Endothelial cell of umbilical vein (primary cell): ENCODE results near the gene SH3BP5. TPM values are rescaled to one million over a fixed set of nuclear protein-coding genes. Genes with fewer than 3 reads are reported as not detected.

ENCODE experiments used
- BruUV-seq: library from RNA; stranded (reverse); fragments of 400-500 nt; replicated peaks from 2 replicates; lab custom pipeline; 2021; lab: Mats Ljungman, UMichigan
- CTCF ChIA-PET: fragments of 300-600, 350-600 bp; sonication (Branson Sonifier 250); formaldehyde crosslinking; loops from one replicate; lab custom pipeline; 2021; ENCODE audit warnings: antibody characterized with exemption, inconsistent platforms; lab: Charles Lee
- POLR2A ChIA-PET: fragments of 300-600, 350-600 bp; sonication (Branson Sonifier 250); formaldehyde crosslinking; loops from one replicate; lab custom pipeline; 2021; ENCODE audit warnings: antibody characterized with exemption, inconsistent platforms; lab: Charles Lee
- DNase-seq: peaks from one replicate; pipeline ENCODE4 v3.0.0-alpha.2; 2011; ENCODE audit warnings: low read depth, low spot score
- FAIRE-seq: peaks from 2 replicates; lab custom pipeline; 2011; peaks lifted over from hg19 to GRCh38; lab: Jason Lieb, UNC
- H2AFZ ChIP-seq: 2 replicates; pipeline ENCODE4 v1.6.0; 2012; ENCODE audit warnings: low read depth, low read length, control low read depth, inconsistent platforms
- H3K27ac ChIP-seq: 2 replicates; pipeline ENCODE4 v1.5.1; 2011; ENCODE audit warnings: low read depth, mild to moderate bottlenecking, control low read depth, low read length, moderate library complexity; ENCODE audit not compliant: insufficient read depth
- H3K27me3 ChIP-seq, 2 experiments: 2 replicates each; pipeline versions ENCODE4 v1.6.0 to v1.6.1; 2011; ENCODE audit warnings: low read length in 2 of 2, mixed read lengths in 1 of 2; ENCODE audit not compliant: control insufficient read depth in 2 of 2, insufficient read depth in 2 of 2
- H3K36me3 ChIP-seq, 2 experiments: 2 replicates in 1 of 2; 3 replicates in 1 of 2; pipeline ENCODE4 v1.5.1; 2011; ENCODE audit warnings: low read length in 2 of 2, mild to moderate bottlenecking in 1 of 2, moderate library complexity in 1 of 2; ENCODE audit not compliant: control insufficient read depth in 2 of 2, insufficient read depth in 2 of 2; ENCODE audit errors: extremely low read depth in 1 of 2
- H3K4me1 ChIP-seq: 3 replicates; pipeline ENCODE4 v1.5.1; 2011; ENCODE audit warnings: mild to moderate bottlenecking, low read length; ENCODE audit not compliant: control insufficient read depth, insufficient read depth; ENCODE audit errors: extremely low read depth
- H3K4me2 ChIP-seq: 2 replicates; pipeline ENCODE4 v1.6.1; 2011; ENCODE audit warnings: low read length, control low read depth, mixed read lengths; ENCODE audit not compliant: insufficient read depth
- H3K4me3 ChIP-seq, 3 experiments: fragments of 200-600 bp in 1 of 3; sonication (generic), shearing (Covaris generic) in 1 of 3; replicated peaks in 1 of 3; 2 replicates each; pipeline ENCODE4 v1.5.1; 2011 to 2016; ENCODE audit warnings: control low read depth in 3 of 3, low read length in 3 of 3, mild to moderate bottlenecking in 2 of 3, inconsistent platforms in 1 of 3, low read depth in 1 of 3, moderate library complexity in 1 of 3; ENCODE audit not compliant: insufficient read depth in 1 of 3
- H3K79me2 ChIP-seq: 2 replicates; pipeline ENCODE4 v1.6.0; 2012; ENCODE audit warnings: low read length, inconsistent platforms; ENCODE audit not compliant: control insufficient read depth, insufficient read depth
- H3K9ac ChIP-seq: replicated peaks from 2 replicates; pipeline ENCODE3; 2011; ENCODE audit warnings: low read length, control low read depth; ENCODE audit not compliant: insufficient read depth; ENCODE audit errors: extremely low read depth
- H3K9me1 ChIP-seq: replicated peaks from 3 replicates; pipeline ENCODE4 v1.6.0; 2011; ENCODE audit warnings: mild to moderate bottlenecking, low read length; ENCODE audit not compliant: control insufficient read depth, insufficient read depth; ENCODE audit errors: extremely low read depth
- H3K9me3 ChIP-seq: replicated peaks from 2 replicates; pipeline ENCODE4 v1.5.1; 2012; ENCODE audit warnings: low read length, inconsistent platforms; ENCODE audit not compliant: control insufficient read depth, insufficient read depth
- H4K20me1 ChIP-seq: replicated peaks from 2 replicates; pipeline ENCODE3; 2011; ENCODE audit warnings: mild to moderate bottlenecking, low read length; ENCODE audit not compliant: control insufficient read depth, insufficient read depth; ENCODE audit errors: extremely low read depth
- CTCF ChIP-seq, 2 donors: IDR thresholded peaks; 1 replicate in 1 of 2; 2 replicates in 1 of 2; pipeline ENCODE4 v1.5.1; 2011; ENCODE audit warnings: low read length in 2 of 2, mild to moderate bottlenecking in 2 of 2, moderate library complexity in 2 of 2, control low read depth in 1 of 2, inconsistent platforms in 1 of 2, low read depth in 1 of 2; ENCODE audit not compliant: insufficient read depth in 1 of 2; ENCODE audit errors: extremely low read depth in 1 of 2
- EZH2 ChIP-seq: IDR thresholded peaks from 2 replicates; pipeline ENCODE4 v1.6.1; 2012; ENCODE audit warnings: borderline replicate concordance, low read depth, mild to moderate bottlenecking, moderate library complexity, low read length, inconsistent platforms; ENCODE audit not compliant: severe bottlenecking
- FOS ChIP-seq: IDR thresholded peaks from 2 replicates; pipeline ENCODE4 v1.6.1; 2011; ENCODE audit warnings: mild to moderate bottlenecking, low read length, moderate library complexity, borderline replicate concordance; ENCODE audit not compliant: insufficient read depth
- GATA2 ChIP-seq: IDR thresholded peaks from 2 replicates; pipeline ENCODE4 v1.7.0; 2011; ENCODE audit warnings: low read depth, mild to moderate bottlenecking, moderate library complexity, mixed read lengths, low read length; ENCODE audit not compliant: insufficient read length, insufficient read depth
- JUN ChIP-seq: IDR thresholded peaks from 2 replicates; pipeline ENCODE4 v1.6.1; 2011; ENCODE audit warnings: borderline replicate concordance, low read depth; ENCODE audit not compliant: insufficient read length, insufficient read depth
- MAX ChIP-seq: IDR thresholded peaks from 2 replicates; pipeline ENCODE4 v1.6.1; 2011; ENCODE audit not compliant: insufficient read depth, insufficient read length
- MYC ChIP-seq: IDR thresholded peaks from one replicate; pipeline ENCODE4 v1.6.1; 2011; ENCODE audit warnings: mild to moderate bottlenecking, low read depth, low read length
- POLR2A ChIP-seq: IDR thresholded peaks from 2 replicates; pipeline ENCODE4 v1.6.1; 2012; ENCODE audit warnings: low read depth, mild to moderate bottlenecking, control low read depth, low read length
- POLR2AphosphoS5 ChIP-seq: IDR thresholded peaks from 2 replicates; pipeline ENCODE4 v1.6.1; 2012; ENCODE audit warnings: low read depth, mild to moderate bottlenecking, control low read depth, low read length, moderate library complexity; ENCODE audit not compliant: insufficient read depth
- dilution Hi-C: fragments of 300-500 bp; cut with MboI; formaldehyde crosslinking; loops from one replicate; pipeline ENCODE4 v1.15.0; 2019; ENCODE audit warnings: low sequenced_read_pairs; ENCODE audit not compliant: extremely low pct_ligation_motif_present
- intact Hi-C: fragments of 100-400 bp; cut with micrococcal nuclease; formaldehyde crosslinking; loops from one replicate; pipeline ENCODE4 v1.10.0; 2022
- polyA plus RNA-seq, 4 experiments: library from polyadenylated mRNA; depleted of rRNA in 3 of 4; stranded (reverse) in 3 of 4; unstranded in 1 of 4; fragments of >200 nt; gene quantifications; 2 replicates each; pipeline versions ENCODE4 v1.2.1 to v1.2.3, GENCODE V29; 2011 to 2012; ENCODE audit warnings: missing spikeins in 1 of 4
- total RNA-seq: library from RNA; stranded (reverse); gene quantifications from 2 replicates; pipeline ENCODE4 v1.2.3, GENCODE V29; 2021

Gene SH3BP5
- total and polyA plus RNA-seq, 2 donors (not counting 3 experiments of a cell fraction or from before 2014, with no cell fraction given): 35.3 to 76.3 TPM

- CTCF ChIA-PET: interaction anchor here (0.8 kb wide), 1 partner anchor 10 kb away, joined by 3 read pairs; no protein-coding TSS in a partner anchor
- DNase-seq (no peak), FAIRE-seq (no peak)
- Histone ChIP-seq H3K27ac (no peak overlapping the region), H3K9me3 (no peaks in the 10 kb centered on the region), H3K79me2 (peaks cover 83% of the 10 kb centered on the region), H2AFZ (no peak overlapping the region), H3K27me3 (no peaks in the 10 kb centered on the region), H3K4me1 (no peaks in the 10 kb centered on the region), H3K9me1 (no peaks in the 10 kb centered on the region), H3K9ac (no peak overlapping the region), H4K20me1 (no peaks in the 10 kb centered on the region), H3K4me2 (no peak overlapping the region), H3K4me3 (no peak overlapping the region), H3K36me3 (peaks cover 0 to 2% of the 10 kb centered on the region in 2 experiments)
- intact Hi-C loops (no loop called here), dilution Hi-C loops (no loop called here)
- POLR2A ChIA-PET: interaction anchor here (0.6 kb wide), 1 partner anchor 9 kb away, joined by 8 read pairs; no protein-coding TSS in a partner anchor
- no TSS peak for BruUV-seq
- TF ChIP-seq CTCF (IDR thresholded peaks at IDR 0.05; ENCODE audit: extremely low read depth in 1 of 2, insufficient read depth in 1 of 2, low read depth in 1 of 2, low read length in 2 of 2): no peak
- TF ChIP-seq FOS: no peak
These were observed 50.6 kb downstream of the SH3BP5 start for GRCh38 chr3:15281817-15282216.

GRCh38 chr3:15280853-15281532 lies 51.4 kb downstream of the SH3BP5 start:
- no peak for TF ChIP-seq JUN
- no peak for TF ChIP-seq MAX
- TF ChIP-seq FOS: no peak
- no peak for TF ChIP-seq MYC
- no peak for TF ChIP-seq EZH2
- TF ChIP-seq GATA2: no peak
- TF ChIP-seq POLR2AphosphoS5: no peak
- no peak for TF ChIP-seq POLR2A
- no peak for TF ChIP-seq CTCF (IDR thresholded peaks at IDR 0.05; ENCODE audit: extremely low read depth in 1 of 2, insufficient read depth in 1 of 2, low read depth in 1 of 2, low read length in 2 of 2)
- BruUV-seq: no TSS peak
- DNase-seq: no peak
- no peaks in the 10 kb centered on the region for H4K20me1 ChIP-seq
- ChIA-PET CTCF (interaction anchor here (0.6 to 5.2 kb wide), 3 partner anchors 13 to 165 kb away, joined by 3 to 28 read pairs (median 9); no protein-coding TSS in a partner anchor), POLR2A (interaction anchor here (0.5 kb wide), 1 partner anchor 19 kb away, joined by 4 read pairs; no protein-coding TSS in a partner anchor)
- no peaks in the 10 kb centered on the region for H3K9me1 ChIP-seq
- dilution Hi-C loops (no loop called here), intact Hi-C loops (no loop called here)
- H3K4me1 ChIP-seq: peaks cover 6% of the 10 kb centered on the region
- H3K4me2 ChIP-seq: no peak overlapping the region
- no peak overlapping the region for H3K9ac ChIP-seq
- H3K4me3 ChIP-seq: no peak overlapping the region
- no peaks in the 10 kb centered on the region for H3K9me3 ChIP-seq
- no peaks in the 10 kb centered on the region for H3K27me3 ChIP-seq
- peaks cover 0 to under 1% of the 10 kb centered on the region in 2 experiments for H3K36me3 ChIP-seq
- H3K27ac ChIP-seq: no peak overlapping the region
- no peak for FAIRE-seq
- no peak overlapping the region for H2AFZ ChIP-seq
- H3K79me2 ChIP-seq: peaks cover 82% of the 10 kb centered on the region
